Vagina (tissue), 2 donors: ENCODE results near the gene TTLL6. TPM values are rescaled to one million over a fixed set of nuclear protein-coding genes. Genes with fewer than 3 reads are reported as not detected.

Experiments used
- DNase-seq, 2 donors: peaks; one replicate each; pipeline ENCODE4 v3.0.0-alpha.2; 2017; ENCODE audit errors: extremely low spot score in 2 of 2
- H3K27ac ChIP-seq: fragments of 200-600 bp; sonication (generic); one replicate; pipeline ENCODE4 v1.5.1; 2019
- H3K27me3 ChIP-seq: fragments of 200-600 bp; sonication (generic); one replicate; pipeline ENCODE4 v1.5.1; 2019
- H3K36me3 ChIP-seq, 2 donors: fragments of 200-600 bp; sonication (generic); one replicate each; pipeline ENCODE4 v1.5.1; 2017 to 2019
- H3K4me1 ChIP-seq: fragments of 200-600 bp; sonication (generic); one replicate; pipeline ENCODE4 v1.5.1; 2019
- H3K4me3 ChIP-seq, 2 donors: fragments of 200-600 bp; sonication (generic); 1 replicate in 1 of 2; 2 replicates in 1 of 2; pipeline ENCODE4 v1.5.1; 2016 to 2019
- H3K9me3 ChIP-seq: fragments of 200-600 bp; sonication (generic); one replicate; pipeline ENCODE4 v1.5.1; 2019
- POLR2A ChIP-seq, 2 donors: fragments of 450-650 bp; IDR thresholded peaks; one replicate each; pipeline ENCODE4 v1.6.1; 2017; ENCODE audit warnings: antibody characterized with exemption in 2 of 2, mild to moderate bottlenecking in 2 of 2, moderate library complexity in 2 of 2
- POLR2AphosphoS5 ChIP-seq, 2 donors: sonication (generic); formaldehyde crosslinking; IDR thresholded peaks; one replicate each; pipeline ENCODE4 v1.9.0; 2017; ENCODE audit warnings: antibody characterized with exemption in 2 of 2, mild to moderate bottlenecking in 2 of 2, low read depth in 1 of 2; ENCODE audit not compliant: insufficient read depth in 1 of 2
- intact Hi-C: fragments of 100-400 bp; cut with DNase I; formaldehyde crosslinking; loops from one replicate; pipeline ENCODE4 v1.15.1; 2023
- total RNA-seq: library from RNA; depleted of rRNA; stranded (reverse); fragments of >200 nt; gene quantifications from one replicate; pipeline ENCODE4 v1.2.3, GENCODE V29; 2016
- TF ChIP-seq, protein P1 (sequence below), 3 experiments: fragments of 450-650 bp in 2 of 3; fragments of 200-600 bp in 1 of 3; sonication (generic) in 1 of 3; IDR thresholded peaks; one replicate each; pipeline ENCODE4 v1.5.1; 2017 to 2019; ENCODE audit warnings: antibody characterized with exemption in 3 of 3, mild to moderate bottlenecking in 2 of 3, moderate library complexity in 2 of 3

The TTLL6 gene
- total RNA-seq: 0.49 TPM

DNA sequence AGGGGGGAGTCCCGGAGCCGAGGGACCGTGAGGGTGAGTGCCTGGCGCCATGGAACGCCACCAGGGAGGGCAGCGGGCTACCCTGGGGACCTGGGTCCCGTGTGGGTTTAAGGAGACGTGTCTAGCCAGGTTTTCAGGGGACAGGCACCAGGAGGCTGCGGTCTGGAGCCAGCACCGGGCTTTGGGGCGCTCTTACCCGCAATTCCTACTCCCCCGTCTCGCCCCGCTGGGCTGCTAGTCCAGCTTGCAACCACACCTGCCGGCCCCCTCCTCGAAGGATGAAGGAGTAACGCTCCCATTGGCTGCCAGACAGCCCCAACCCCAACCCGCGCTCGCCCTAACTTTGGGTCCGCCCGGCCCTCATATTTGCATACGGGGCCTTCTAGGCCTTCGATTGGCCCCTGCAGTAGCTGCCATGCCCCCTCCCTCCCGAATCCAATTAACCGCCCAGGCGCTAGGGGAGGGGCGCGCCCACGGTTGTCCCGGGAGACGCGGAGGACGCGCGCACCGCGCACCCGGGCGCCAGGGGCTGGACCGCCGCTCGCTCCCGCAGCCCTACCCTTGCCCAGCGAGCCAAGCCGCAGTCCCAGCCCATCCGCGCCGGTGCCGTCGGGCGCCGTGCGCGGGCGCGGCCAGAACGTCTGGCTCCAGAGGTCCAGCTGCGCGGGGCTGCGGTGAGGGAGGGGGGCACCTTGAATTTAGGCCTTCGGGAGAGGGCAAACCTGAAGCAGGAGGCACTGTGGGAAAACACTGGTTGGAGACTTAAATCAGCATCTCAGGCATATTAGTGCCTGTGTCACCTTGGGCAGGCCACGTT is at the start of gene TTLL6:
TTLL6 (minus strand) TSS at position 456 of the 817 bp plus-strand sequence; CDS start at position 299, 157 bp downstream.
- H3K27ac ChIP-seq: peak within 1 kb of the TSS; percentile 47
- no peaks in the 10 kb centered on the region for H3K27me3 ChIP-seq
- TF ChIP-seq POLR2A (IDR thresholded peaks at IDR 0.05) (no peak), POLR2AphosphoS5 (IDR thresholded peaks at IDR 0.05; ENCODE audit: insufficient read depth in 1 of 2, low read depth in 1 of 2) (peak in 1 of 2 donors; percentile 35)
- TF ChIP-seq, protein P1, sequence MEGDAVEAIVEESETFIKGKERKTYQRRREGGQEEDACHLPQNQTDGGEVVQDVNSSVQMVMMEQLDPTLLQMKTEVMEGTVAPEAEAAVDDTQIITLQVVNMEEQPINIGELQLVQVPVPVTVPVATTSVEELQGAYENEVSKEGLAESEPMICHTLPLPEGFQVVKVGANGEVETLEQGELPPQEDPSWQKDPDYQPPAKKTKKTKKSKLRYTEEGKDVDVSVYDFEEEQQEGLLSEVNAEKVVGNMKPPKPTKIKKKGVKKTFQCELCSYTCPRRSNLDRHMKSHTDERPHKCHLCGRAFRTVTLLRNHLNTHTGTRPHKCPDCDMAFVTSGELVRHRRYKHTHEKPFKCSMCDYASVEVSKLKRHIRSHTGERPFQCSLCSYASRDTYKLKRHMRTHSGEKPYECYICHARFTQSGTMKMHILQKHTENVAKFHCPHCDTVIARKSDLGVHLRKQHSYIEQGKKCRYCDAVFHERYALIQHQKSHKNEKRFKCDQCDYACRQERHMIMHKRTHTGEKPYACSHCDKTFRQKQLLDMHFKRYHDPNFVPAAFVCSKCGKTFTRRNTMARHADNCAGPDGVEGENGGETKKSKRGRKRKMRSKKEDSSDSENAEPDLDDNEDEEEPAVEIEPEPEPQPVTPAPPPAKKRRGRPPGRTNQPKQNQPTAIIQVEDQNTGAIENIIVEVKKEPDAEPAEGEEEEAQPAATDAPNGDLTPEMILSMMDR (IDR thresholded peaks at IDR 0.05): no peak
- peaks cover 12% of the 10 kb centered on the region for H3K4me1 ChIP-seq
- H3K36me3 ChIP-seq: no peaks in the 10 kb centered on the region
- DNase-seq: no peak
- intact Hi-C loops: loop anchor here (5.0 kb wide), 1 partner anchor 60 kb away; no protein-coding TSS in a partner anchor
- peak within 1 kb of the TSS; percentile 45 to 55 for H3K4me3 ChIP-seq
- H3K9me3 ChIP-seq: no peaks in the 10 kb centered on the region

DNA sequence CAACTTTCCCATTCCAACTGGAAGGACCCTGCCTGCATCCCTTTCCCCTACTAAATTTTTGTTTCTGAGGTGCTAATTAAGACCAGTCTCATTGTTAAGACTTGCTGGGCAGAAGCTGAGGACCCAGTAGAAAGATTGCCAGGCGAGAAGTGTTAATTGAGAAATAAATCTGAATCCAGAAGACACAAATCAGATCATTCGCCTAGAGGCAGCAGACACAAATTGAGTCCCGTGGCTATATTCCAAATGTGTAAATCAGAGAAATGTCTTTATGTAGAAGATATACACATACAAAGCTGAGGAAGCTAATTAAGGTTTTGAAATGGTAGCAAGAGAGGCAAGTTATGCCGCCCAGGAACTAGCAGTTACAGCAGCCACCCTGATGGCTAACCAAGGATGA is 43.4 kb upstream of the TTLL6 start:
- Histone ChIP-seq H3K27me3 (no peaks in the 10 kb centered on the region), H3K9me3 (no peaks in the 10 kb centered on the region), H3K36me3 (peaks cover 0 to 82% of the 10 kb centered on the region in 2 donors), H3K27ac (no peak overlapping the region), H3K4me1 (no peaks in the 10 kb centered on the region), H3K4me3 (no peak overlapping the region)
- TF ChIP-seq, protein P1 (IDR thresholded peaks at IDR 0.05): no peak
- TF ChIP-seq POLR2A (IDR thresholded peaks at IDR 0.05) (no peak), POLR2AphosphoS5 (IDR thresholded peaks at IDR 0.05; ENCODE audit: insufficient read depth in 1 of 2, low read depth in 1 of 2) (no peak)
- intact Hi-C loops: no loop called here
- no peak for DNase-seq

DNA sequence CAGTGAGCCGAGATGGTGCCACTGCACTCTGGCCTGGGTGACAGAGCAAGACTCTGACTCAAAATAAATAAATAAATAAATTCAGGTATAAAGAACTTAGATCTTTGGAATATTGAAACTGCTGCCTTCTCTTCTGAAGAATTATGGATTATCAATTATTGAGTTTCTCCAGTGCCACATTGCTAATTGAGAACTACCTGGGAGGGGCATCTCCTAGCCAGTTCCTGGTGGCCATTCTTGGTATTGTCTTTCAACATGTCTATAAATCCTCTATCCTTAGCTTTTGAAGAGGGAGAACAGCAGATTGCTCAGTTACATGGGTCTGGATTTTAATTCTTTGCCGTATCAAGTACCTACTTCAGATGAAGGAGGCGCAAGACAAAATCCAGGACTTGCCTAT is 43.0 kb upstream of the TTLL6 start:
- no peak for DNase-seq
- Histone ChIP-seq H3K36me3 (peaks cover 0 to 85% of the 10 kb centered on the region in 2 donors), H3K4me3 (no peak overlapping the region), H3K27me3 (no peaks in the 10 kb centered on the region), H3K27ac (no peak overlapping the region), H3K4me1 (no peaks in the 10 kb centered on the region), H3K9me3 (no peaks in the 10 kb centered on the region)
- intact Hi-C loops: no loop called here
- TF ChIP-seq, protein P1 (IDR thresholded peaks at IDR 0.05): no peak
- TF ChIP-seq POLR2AphosphoS5 (IDR thresholded peaks at IDR 0.05; ENCODE audit: insufficient read depth in 1 of 2, low read depth in 1 of 2): no peak
- no peak for TF ChIP-seq POLR2A (IDR thresholded peaks at IDR 0.05)

DNA sequence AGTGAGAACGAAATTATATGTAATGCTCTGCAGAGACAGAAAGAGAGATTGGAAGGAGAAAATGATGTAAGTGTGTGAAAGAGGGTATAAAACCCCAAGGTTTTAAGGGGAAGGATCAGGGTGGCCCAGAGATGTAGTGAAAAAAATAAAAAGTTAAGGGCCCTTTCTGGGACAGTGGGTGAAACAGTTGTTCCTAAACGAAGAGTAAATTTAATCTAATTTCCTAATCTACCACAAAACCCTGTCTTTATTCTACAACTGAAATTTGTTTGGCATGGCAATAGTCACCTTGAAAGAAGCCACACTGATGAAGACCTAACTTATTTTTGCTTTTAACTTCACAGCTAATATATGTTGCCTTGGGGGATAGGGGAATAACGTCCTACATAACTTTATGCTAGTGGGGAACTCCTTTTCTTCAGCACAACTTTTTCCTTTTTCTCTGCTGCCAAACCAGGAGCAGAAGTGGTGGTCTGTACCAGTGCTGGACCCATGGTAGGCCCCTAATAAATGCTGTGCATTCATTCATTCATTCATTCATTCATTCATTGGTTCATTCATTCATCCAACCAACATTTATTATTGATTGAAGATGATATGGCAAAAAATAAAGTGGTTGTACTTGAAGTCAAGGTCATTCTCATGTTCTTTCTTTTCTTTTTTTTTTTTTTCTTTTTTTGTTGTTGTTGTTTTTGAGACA is 39.2 kb upstream of the TTLL6 start:
- peaks cover 2 to 84% of the 10 kb centered on the region in 2 donors for H3K36me3 ChIP-seq
- intact Hi-C loops: no loop called here
- H3K27me3 ChIP-seq: no peaks in the 10 kb centered on the region

More for the DNA sequence above, 39.2 kb upstream of the TTLL6 start:
- Histone ChIP-seq H3K4me1 (no peaks in the 10 kb centered on the region), H3K4me3 (no peak overlapping the region), H3K9me3 (no peaks in the 10 kb centered on the region), H3K27ac (no peak overlapping the region)
- DNase-seq: no peak
- TF ChIP-seq, protein P1 (IDR thresholded peaks at IDR 0.05): no peak
- TF ChIP-seq POLR2AphosphoS5 (IDR thresholded peaks at IDR 0.05; ENCODE audit: insufficient read depth in 1 of 2, low read depth in 1 of 2) (no peak), POLR2A (IDR thresholded peaks at IDR 0.05) (no peak)
